ENCODE data around the gene ZFP36L1. TPM values are rescaled to one million over a fixed set of nuclear protein-coding genes. Genes with fewer than 3 reads are reported as not detected.

ZFP36L1 gene
- total and polyA plus RNA-seq, 10 of the 15 experiments (the other 5 are each of a cell fraction or from before 2014, with no cell fraction given), result 22.0 to 184 (median 66.1) TPM

- no peak for TF ChIP-seq NR2C2 (IDR thresholded peaks at IDR 0.05; ENCODE audit: borderline replicate concordance, control insufficient read depth, insufficient read length, low read depth)
- TF ChIP-seq NRF1 (conservative IDR thresholded peaks at IDR 0.05; ENCODE audit: low read depth, low read length), result no peak
- TF ChIP-seq MTA2 (IDR thresholded peaks at IDR 0.05; ENCODE audit: low read depth), result 0 out of 2 replicates have a peak, but pooled peaks have one; percentile 22
- no peak; the same call in 1 of the 2 replicates for TF ChIP-seq HDGF (IDR thresholded peaks at IDR 0.05)
- TF ChIP-seq SKIL (IDR thresholded peaks at IDR 0.05; ENCODE audit: low read depth, poor library complexity, severe bottlenecking), result no peak
- TF ChIP-seq CHD4 (IDR thresholded peaks at IDR 0.05), result no peak
- TF ChIP-seq STAT3 (IDR thresholded peaks at IDR 0.05; ENCODE audit: low read depth, low read length), result no peak
These were observed 1.4 kb upstream of the ZFP36L1 start (continued) for GRCh38 chr14:68794130-68794850.

GRCh38 chr14:68793734-68794129 lies 865 bp upstream of the ZFP36L1 start:
- H4K20me1 ChIP-seq (ENCODE audit: control insufficient read depth, insufficient read depth), result peaks cover 22% of the 10 kb centered on the region
- ChIA-PET POLR2A (interaction anchor here (1.0 to 9.5 kb wide), 6 partner anchors 23 to 416 kb away, joined by 3 to 115 read pairs (median 4); no protein-coding TSS in a partner anchor), SMC1A (ENCODE audit: uncharacterized antibody, unreplicated experiment) (interaction anchor here (0.6 to 9.5 kb wide), 3 partner anchors 25 to 389 kb away, joined by 3 to 200 read pairs (median 79); no protein-coding TSS in a partner anchor), CTCF (interaction anchor here (1.1 to 9.5 kb wide), 2 partner anchors 28 to 392 kb away, joined by 3 to 254 read pairs; no protein-coding TSS in a partner anchor), RAD21 (ENCODE audit: unreplicated experiment) (interaction anchor here (1.0 to 10.7 kb wide), 13 partner anchors 9 to 849 kb away, joined by 3 to 244 read pairs (median 8); no protein-coding TSS in a partner anchor)
- no peak for FAIRE-seq
- H3K9ac ChIP-seq (ENCODE audit: control insufficient read depth, insufficient read depth, low read length), result peak overlapping the region; percentile 99
- intact Hi-C loops (cut with micrococcal nuclease; ENCODE audit: unreplicated experiment) (loop anchor here (1.0 to 2.0 kb wide), 2 partner anchors 23 to 389 kb away; no protein-coding TSS in a partner anchor), in situ Hi-C loops (cut with MboI) (loop anchor here (5.0 to 10.0 kb wide), 3 partner anchors 391 to 546 kb away; no protein-coding TSS in a partner anchor)
- TSS peak; percentile 82 for BruUV-seq (replicated peaks)
- H3K4me3 ChIP-seq, result peak overlapping the region; percentile 97
- H3K4me2 ChIP-seq (ENCODE audit: control insufficient read depth, insufficient read depth), result peak overlapping the region; percentile 97
- DNase-seq (ENCODE audit: low read depth, low spot score), result no peak
- peaks cover 11 to 13% of the 10 kb centered on the region in 2 experiments for H3K36me3 ChIP-seq (ENCODE audit: control insufficient read depth in 2 of 2, insufficient read depth in 2 of 2, low read length in 1 of 2)
- no peaks in the 10 kb centered on the region for H3K27me3 ChIP-seq (replicated peaks in 1 of 2; ENCODE audit: control insufficient read depth in 2 of 2, insufficient read depth in 2 of 2, low read length in 1 of 2)
- ATAC-seq, result no peak
- peak overlapping the region; percentile 100 for H3K27ac ChIP-seq (ENCODE audit: control insufficient read depth, insufficient read depth)
- H2AFZ ChIP-seq (ENCODE audit: control insufficient read depth, low read depth, low read length), result no peak overlapping the region
- H3K4me1 ChIP-seq (ENCODE audit: control insufficient read depth, insufficient read depth, low read length), result peaks cover 18% of the 10 kb centered on the region
- H3K79me2 ChIP-seq (ENCODE audit: control insufficient read depth, insufficient read depth, low read length), result peaks cover 70% of the 10 kb centered on the region
- H3K9me3 ChIP-seq (replicated peaks; ENCODE audit: control insufficient read depth, insufficient read depth, low read length), result no peaks in the 10 kb centered on the region; the same call in 1 of the 3 replicates
- WGBS (ENCODE audit: insufficient coverage, insufficient replicate concordance, low lambda C conversion rate, missing lambda C conversion rate), result under 1% methylated on average over 33 of the region's 33 CpGs
- TF ChIP-seq STAT3 (IDR thresholded peaks at IDR 0.05; ENCODE audit: low read depth, low read length) (no peak), ZBED1 (IDR thresholded peaks at IDR 0.05; ENCODE audit: borderline replicate concordance) (no peak), TBL1XR1 (IDR thresholded peaks at IDR 0.05; ENCODE audit: low read depth, low read length) (no peak), SREBF1 (IDR thresholded peaks at IDR 0.05; ENCODE audit: low read length) (no peak), ATF2 (IDR thresholded peaks at IDR 0.05; ENCODE audit: low read length) (no peak), NR2C2 (IDR thresholded peaks at IDR 0.05; ENCODE audit: borderline replicate concordance, control insufficient read depth, insufficient read length, low read depth) (no peak), PAX5 (IDR thresholded peaks at IDR 0.05; ENCODE audit: borderline replicate concordance, low read depth, low read length) (no peak), SRF (IDR thresholded peaks at IDR 0.05; ENCODE audit: low read depth in 2 of 2, low read length in 2 of 2) (no peak), STAT1 (conservative IDR thresholded peaks at IDR 0.05) (no peak), CHD4 (IDR thresholded peaks at IDR 0.05) (no peak), TCF12 (IDR thresholded peaks at IDR 0.05; ENCODE audit: low read depth, low read length) (no peak), BHLHE40 (IDR thresholded peaks at IDR 0.05; ENCODE audit: borderline replicate concordance in 1 of 2, low read depth in 2 of 2, low read length in 1 of 2) (peak; percentile 32 to 39; a peak in 3 of 4 replicates), TCF3 (IDR thresholded peaks at IDR 0.05; ENCODE audit: borderline replicate concordance, insufficient read depth, low read depth, low read length) (no peak)

Data from GM12878 (cell line).